Measurements from ENCODE around the gene NIM1K. TPM values are rescaled to one million over a fixed set of nuclear protein-coding genes. Genes with fewer than 3 reads are reported as not detected.
"Not testable (repeated sequence)": the region's sequence is repeated elsewhere in the genome, so short reads cannot be mapped to it uniquely, and the experiment has no call there.

NIM1K gene
- total RNA-seq, 2 donors from 2014 or later = 0.43 to 0.48 TPM

DNA sequence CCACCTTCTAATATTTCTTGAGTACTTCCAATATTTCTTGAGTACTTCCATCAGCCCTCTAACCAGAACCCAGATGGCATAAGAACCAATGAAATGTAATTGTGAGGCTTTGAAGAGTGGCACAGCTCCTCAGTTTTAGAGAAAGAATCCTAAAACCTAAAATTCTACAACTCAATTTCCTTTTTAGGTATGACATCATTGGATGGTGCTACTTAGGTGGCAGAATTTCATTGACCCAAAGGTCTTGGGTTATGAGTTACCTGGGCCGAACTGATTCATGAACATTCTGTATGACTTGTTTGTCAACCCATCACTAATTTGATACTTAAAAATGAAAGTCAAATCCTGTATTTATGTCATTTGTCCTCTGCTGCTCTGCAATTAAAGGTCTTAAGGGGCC is 108.1 kb downstream of the NIM1K start:
- Histone ChIP-seq H3K9me3 (no peaks in the 10 kb centered on the region), H3K27ac (no peak overlapping the region), H3K27me3 (no peaks in the 10 kb centered on the region), H3K4me3 (no peak overlapping the region), H3K4me1 (peaks cover 0 to 15% of the 10 kb centered on the region in 2 donors), H3K36me3 (peaks cover 34% of the 10 kb centered on the region)
- no peak for DNase-seq (ENCODE audit: low spot score)
- TF ChIP-seq, protein P1, sequence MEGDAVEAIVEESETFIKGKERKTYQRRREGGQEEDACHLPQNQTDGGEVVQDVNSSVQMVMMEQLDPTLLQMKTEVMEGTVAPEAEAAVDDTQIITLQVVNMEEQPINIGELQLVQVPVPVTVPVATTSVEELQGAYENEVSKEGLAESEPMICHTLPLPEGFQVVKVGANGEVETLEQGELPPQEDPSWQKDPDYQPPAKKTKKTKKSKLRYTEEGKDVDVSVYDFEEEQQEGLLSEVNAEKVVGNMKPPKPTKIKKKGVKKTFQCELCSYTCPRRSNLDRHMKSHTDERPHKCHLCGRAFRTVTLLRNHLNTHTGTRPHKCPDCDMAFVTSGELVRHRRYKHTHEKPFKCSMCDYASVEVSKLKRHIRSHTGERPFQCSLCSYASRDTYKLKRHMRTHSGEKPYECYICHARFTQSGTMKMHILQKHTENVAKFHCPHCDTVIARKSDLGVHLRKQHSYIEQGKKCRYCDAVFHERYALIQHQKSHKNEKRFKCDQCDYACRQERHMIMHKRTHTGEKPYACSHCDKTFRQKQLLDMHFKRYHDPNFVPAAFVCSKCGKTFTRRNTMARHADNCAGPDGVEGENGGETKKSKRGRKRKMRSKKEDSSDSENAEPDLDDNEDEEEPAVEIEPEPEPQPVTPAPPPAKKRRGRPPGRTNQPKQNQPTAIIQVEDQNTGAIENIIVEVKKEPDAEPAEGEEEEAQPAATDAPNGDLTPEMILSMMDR (IDR thresholded peaks at IDR 0.05) = no peak

DNA sequence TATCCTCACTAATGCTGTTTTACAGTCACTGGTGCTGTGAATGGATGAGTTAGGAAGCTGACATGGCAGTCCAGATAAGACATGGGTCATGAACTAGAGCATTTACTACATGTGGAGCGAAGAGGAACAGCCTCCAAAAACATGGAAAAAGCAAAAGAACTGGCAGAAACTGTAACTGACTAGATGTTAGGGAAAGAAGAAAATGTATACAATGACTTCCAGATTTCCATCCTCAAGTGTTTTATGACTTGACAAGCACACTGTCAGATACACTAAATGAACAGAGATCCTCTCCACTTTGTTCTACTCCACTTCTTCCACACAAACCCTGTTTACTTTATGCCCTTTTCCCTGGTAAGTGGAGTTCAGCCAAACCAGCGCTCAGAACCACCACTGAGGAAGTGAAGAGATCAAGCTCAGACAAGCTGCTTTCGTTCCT is 109.6 kb downstream of the NIM1K start:
- H3K27ac ChIP-seq = no peak overlapping the region
- peaks cover 0 to 19% of the 10 kb centered on the region in 2 donors for H3K4me1 ChIP-seq
- no peak overlapping the region for H3K4me3 ChIP-seq
- no peaks in the 10 kb centered on the region for H3K27me3 ChIP-seq
- peaks cover 21% of the 10 kb centered on the region for H3K36me3 ChIP-seq
- TF ChIP-seq, protein P1 (IDR thresholded peaks at IDR 0.05) = no peak
- no peaks in the 10 kb centered on the region for H3K9me3 ChIP-seq
- no peak for DNase-seq (ENCODE audit: low spot score)

DNA sequence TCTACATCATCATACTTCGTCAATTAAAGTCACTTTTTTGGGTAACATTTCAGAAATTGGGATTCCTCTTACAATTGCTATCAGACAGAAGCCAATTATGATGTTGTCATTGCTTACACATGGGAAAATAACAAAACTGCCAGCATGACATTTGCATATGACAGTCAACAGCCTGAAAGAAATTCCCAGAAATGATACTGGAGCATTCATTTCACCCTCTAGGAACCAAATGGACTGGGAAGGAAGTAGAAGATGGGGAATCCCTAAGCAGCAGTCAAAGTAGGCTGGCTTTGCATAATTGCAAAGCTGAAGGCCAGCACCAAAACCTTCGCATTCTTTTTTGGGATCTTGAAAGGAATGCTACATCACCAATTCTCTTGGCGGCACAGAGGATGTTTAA is 110.5 kb downstream of the NIM1K start:
- no peak overlapping the region for H3K27ac ChIP-seq
- H3K9me3 ChIP-seq = no peaks in the 10 kb centered on the region
- H3K27me3 ChIP-seq = no peaks in the 10 kb centered on the region
- H3K4me3 ChIP-seq = no peak overlapping the region
- H3K36me3 ChIP-seq = peaks cover 13% of the 10 kb centered on the region
- no peak for DNase-seq (ENCODE audit: low spot score)
- TF ChIP-seq, protein P1 (IDR thresholded peaks at IDR 0.05) = no peak
- H3K4me1 ChIP-seq = peaks cover 0 to 19% of the 10 kb centered on the region in 2 donors

DNA sequence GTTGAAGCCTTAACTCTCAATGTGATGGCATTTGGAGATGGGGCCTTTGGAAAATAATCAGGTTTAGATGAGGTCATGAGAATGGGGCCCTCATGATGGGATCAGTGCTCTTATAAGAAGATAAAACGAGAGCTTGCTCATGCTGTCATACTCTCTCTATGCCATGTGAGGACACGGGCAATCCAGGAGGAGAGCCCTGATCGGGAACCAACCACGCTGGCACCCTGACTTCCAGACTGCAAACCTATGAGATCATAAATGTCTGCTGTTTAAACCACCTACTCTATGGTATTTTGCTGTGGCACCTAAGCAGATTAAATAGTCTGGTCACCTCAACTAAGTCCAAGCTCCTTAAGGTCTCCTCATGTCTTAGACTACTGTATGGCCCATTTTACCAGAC is 111.2 kb downstream of the NIM1K start:
- H3K4me1 ChIP-seq = peaks cover 0 to 19% of the 10 kb centered on the region in 2 donors
- no peak overlapping the region for H3K27ac ChIP-seq
- H3K9me3 ChIP-seq = no peaks in the 10 kb centered on the region
- H3K27me3 ChIP-seq = no peaks in the 10 kb centered on the region
- no peak for DNase-seq (ENCODE audit: low spot score)
- TF ChIP-seq, protein P1 (IDR thresholded peaks at IDR 0.05) = no peak
- no peak overlapping the region for H3K4me3 ChIP-seq
- peaks cover 5% of the 10 kb centered on the region for H3K36me3 ChIP-seq

DNA sequence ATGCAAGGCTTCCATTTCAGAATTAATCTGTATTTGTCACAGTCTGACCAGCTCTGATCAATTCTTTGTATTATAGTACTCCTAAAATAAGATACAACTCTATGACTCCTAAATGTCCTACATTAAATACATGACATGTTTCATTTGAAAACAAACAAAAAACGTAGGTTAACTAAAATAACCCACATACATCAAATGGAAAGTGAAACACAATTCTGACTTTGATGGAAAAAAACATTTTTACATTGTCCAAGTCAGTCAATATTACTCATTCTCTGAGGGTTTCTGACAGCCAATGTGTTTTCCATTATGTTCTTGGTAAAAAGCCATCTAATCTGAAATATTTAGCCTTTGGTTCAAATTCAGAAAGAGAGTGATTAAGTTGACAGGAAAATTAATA is 112.5 kb downstream of the NIM1K start:
- Histone ChIP-seq H3K36me3 (no peaks in the 10 kb centered on the region), H3K27me3 (no peaks in the 10 kb centered on the region), H3K27ac (no peak overlapping the region), H3K9me3 (no peaks in the 10 kb centered on the region), H3K4me3 (no peak overlapping the region), H3K4me1 (peaks cover 0 to 25% of the 10 kb centered on the region in 2 donors)
- TF ChIP-seq, protein P1 (IDR thresholded peaks at IDR 0.05) = no peak
- no peak for DNase-seq (ENCODE audit: low spot score)

DNA sequence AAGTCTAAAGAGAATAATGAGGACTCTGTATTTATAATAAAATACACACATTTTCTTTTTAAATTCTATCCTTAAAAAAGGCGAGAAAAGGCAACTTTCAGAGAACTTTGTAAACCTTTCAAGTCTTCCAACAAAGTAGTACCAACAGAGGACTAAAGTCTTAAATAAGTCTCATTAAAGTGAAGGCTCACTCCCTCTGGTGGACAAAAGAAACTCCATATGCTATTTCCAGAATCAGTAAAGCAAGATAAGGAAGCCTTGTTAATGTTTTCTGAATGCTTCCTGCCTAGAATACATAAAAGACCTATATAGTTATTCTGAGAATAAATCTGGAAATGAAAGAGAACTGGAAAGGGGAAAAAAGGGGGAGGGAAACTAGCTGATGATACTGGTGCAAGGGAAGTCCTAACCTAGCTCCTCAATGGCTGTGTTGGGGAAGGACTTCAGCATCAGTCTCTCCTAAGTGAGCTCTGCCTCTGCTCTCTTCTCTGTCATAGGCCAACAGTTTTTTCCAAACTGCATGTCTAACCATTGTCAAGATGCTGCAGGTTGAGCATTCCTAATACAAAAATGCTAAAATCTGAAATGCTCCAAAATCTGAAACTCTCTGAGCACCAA is 114.0 kb downstream of the NIM1K start:
- no peak for DNase-seq (ENCODE audit: low spot score)
- Histone ChIP-seq H3K4me1 (peaks cover 0 to 33% of the 10 kb centered on the region in 2 donors), H3K9me3 (no peaks in the 10 kb centered on the region), H3K4me3 (no peak overlapping the region), H3K36me3 (no peaks in the 10 kb centered on the region), H3K27me3 (no peaks in the 10 kb centered on the region), H3K27ac (no peak overlapping the region)
- TF ChIP-seq, protein P1 (IDR thresholded peaks at IDR 0.05) = peak; percentile 57 to 70

DNA sequence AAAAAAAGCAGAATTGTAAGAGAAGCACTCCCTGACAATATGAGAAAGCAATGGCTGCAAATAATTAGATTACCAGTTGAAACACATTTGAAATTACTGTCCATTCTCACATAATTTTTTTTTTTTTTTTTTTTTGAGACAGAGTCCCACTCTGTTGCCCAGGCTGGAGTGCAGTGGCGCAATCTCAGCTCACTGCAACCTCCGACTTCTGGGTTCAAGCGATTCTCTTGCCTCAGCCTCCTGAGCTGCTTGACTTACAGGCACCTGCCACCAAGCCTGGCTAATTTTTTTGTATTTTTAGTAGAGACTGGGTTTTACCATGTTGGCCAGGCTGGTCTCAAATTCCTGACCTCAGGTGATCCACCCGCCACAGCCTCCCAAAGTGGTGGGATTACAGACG is 114.9 kb downstream of the NIM1K start:
- H3K4me3 ChIP-seq; DNase-seq (ENCODE audit: low spot score); H3K36me3 ChIP-seq; H3K27ac ChIP-seq; H3K27me3 ChIP-seq; H3K9me3 ChIP-seq: not testable (repeated sequence)
- H3K4me1 ChIP-seq = peaks cover 0 to 32% of the 10 kb centered on the region in 2 donors

Data from right atrium auricular region (tissue), 2 donors.